ENCODE measurements around the gene SELENOP. TPM values are rescaled to one million over a fixed set of nuclear protein-coding genes. Genes with fewer than 3 reads are reported as not detected.
"Not testable (repeated sequence)": the region's sequence is repeated elsewhere in the genome, so short reads cannot be mapped to it uniquely, and the experiment has no call there.

Gene SELENOP, protein sequence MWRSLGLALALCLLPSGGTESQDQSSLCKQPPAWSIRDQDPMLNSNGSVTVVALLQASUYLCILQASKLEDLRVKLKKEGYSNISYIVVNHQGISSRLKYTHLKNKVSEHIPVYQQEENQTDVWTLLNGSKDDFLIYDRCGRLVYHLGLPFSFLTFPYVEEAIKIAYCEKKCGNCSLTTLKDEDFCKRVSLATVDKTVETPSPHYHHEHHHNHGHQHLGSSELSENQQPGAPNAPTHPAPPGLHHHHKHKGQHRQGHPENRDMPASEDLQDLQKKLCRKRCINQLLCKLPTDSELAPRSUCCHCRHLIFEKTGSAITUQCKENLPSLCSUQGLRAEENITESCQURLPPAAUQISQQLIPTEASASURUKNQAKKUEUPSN
- polyA plus RNA-seq (2013, experiment 1 of 2): 18.5 TPM
- polyA plus RNA-seq (2013, experiment 2 of 2): 22.0 TPM

DNA sequence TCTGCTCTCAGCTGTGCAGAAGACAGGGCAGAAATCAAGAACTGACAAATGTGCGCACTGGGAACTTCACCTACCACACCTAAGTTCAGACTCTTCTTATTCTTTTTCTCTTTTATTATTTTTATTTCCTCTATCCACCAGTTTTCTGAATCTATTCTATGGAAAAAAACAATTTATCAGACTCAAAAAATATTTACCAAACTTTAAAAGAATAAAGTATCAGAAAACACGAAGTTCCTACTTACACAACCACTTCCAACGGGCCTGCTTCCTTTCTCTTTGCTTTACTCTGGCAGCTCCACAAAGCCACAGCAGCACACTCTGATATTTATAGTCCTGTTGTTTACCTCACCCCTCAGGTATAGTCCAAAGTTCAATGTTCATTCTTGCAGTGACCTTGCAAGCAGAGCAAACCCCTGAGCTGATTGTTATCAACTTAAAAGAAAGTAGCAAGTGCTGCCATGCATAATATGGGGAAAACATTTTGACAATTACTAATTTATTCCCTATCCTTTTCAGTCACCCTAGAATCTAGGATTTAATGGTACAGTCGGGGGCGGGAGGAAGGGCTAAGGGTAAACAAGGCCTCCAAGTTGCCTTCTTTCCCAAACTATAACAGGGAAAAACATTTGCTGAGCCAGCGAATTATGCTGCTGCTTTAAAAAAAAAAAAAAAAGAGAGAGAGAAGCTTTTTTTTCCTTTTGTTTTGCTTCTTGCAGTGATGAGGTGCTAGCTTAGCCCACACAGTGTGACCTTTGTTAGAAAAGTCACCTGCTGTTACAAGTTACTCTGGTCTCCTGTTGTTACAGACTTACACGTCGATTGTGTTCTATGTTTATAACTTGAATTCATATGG is at the start of gene SELENOP:
Gene SELENOP (minus strand): TSS at position 302 of the 856 bp plus-strand sequence. CDS start 3,539 bp downstream, outside the sequence.
- Histone ChIP-seq H3K4me3 (ENCODE audit: low read length) (peak within 1 kb of the TSS; percentile 48), H3K4me1 (ENCODE audit: insufficient read depth, low read length) (peaks cover 45% of the 10 kb centered on the region), H3K9ac (ENCODE audit: low read depth, low read length) (peak within 1 kb of the TSS; percentile 75), H3K36me3 (ENCODE audit: insufficient read depth, low read length) (peaks cover 8% of the 10 kb centered on the region; the same call in 1 of the 2 replicates), H3K27ac (ENCODE audit: low read depth, low read length) (peak within 1 kb of the TSS; percentile 97), H3K27me3 (ENCODE audit: insufficient read depth, low read length) (no peaks in the 10 kb centered on the region), H3K9me3 (ENCODE audit: insufficient read depth, low read depth, low read length) (no peaks in the 10 kb centered on the region)
- 27% methylated on average over 5 of the region's 8 CpGs for WGBS

DNA sequence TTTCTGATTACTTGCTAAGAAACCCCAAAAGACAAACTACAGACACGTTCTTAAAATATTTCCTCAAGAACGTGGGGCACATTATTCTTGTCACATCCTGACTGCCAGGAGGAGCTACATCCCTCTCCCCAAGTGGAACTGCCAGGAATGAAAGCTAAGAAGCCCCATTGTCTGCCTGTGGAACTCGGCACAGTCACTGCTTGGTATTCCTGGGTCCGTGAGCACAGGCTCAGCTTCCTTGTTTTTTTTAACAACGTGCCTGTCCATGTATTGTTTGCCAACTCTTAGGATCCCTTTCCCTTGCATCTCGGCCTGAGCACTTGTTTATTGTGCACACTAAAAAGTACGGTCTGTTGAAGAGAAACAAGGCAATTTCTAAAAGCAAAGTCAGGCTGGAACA is 47.0 kb upstream of the SELENOP start:
- 77% methylated on average over 7 of the region's 7 CpGs for WGBS
- Histone ChIP-seq H3K27ac (ENCODE audit: low read depth, low read length) (no peak overlapping the region), H3K4me1 (ENCODE audit: insufficient read depth, low read length) (peaks cover 13% of the 10 kb centered on the region)

DNA sequence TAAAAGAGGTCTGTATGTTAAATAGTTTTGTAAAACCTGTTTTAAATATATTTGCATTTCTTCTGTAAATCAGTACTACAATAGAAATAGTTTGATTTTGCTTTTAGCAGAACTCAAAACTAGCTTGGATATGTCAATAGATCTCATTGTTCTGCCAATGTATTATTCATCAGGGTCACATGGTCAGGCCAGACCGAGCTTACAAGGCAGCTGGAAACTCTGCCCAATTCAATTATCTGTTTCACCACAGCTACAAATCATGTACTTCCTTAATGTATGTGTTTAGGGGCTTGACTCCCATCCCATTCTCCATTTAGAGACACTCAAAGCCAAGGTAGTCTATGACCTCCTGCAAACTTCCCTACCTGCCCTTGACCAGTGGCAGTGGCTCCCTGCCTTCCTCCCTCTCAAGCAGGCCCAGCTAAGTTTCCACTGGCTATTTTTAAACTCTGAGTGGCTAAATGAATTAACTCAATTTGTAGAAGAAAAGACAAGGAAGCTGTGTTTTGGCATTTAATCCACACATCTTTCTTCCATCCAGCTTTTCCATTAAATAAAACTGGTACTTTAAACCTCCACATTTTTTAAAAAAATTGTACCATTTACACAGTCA is 46.4 kb upstream of the SELENOP start:
- Histone ChIP-seq H3K9me3 (ENCODE audit: insufficient read depth, low read depth, low read length) (peaks cover 6% of the 10 kb centered on the region; the same call in 1 of the 2 replicates), H3K4me1 (ENCODE audit: insufficient read depth, low read length) (peaks cover 13% of the 10 kb centered on the region), H3K9ac (ENCODE audit: low read depth, low read length) (no peak overlapping the region), H3K27ac (ENCODE audit: low read depth, low read length) (no peak overlapping the region), H3K36me3 (ENCODE audit: insufficient read depth, low read length) (no peaks in the 10 kb centered on the region), H3K4me3 (ENCODE audit: low read length) (no peak overlapping the region), H3K27me3 (ENCODE audit: insufficient read depth, low read length) (no peaks in the 10 kb centered on the region)
- WGBS: 67% methylated on average over 1 of the region's 1 CpG

More for the DNA sequence above, 47.0 kb upstream of the SELENOP start:
- H3K9ac ChIP-seq (ENCODE audit: low read depth, low read length): no peak overlapping the region
- H3K4me3 ChIP-seq (ENCODE audit: low read length): no peak overlapping the region
- H3K36me3 ChIP-seq (ENCODE audit: insufficient read depth, low read length): no peaks in the 10 kb centered on the region
- no peaks in the 10 kb centered on the region for H3K27me3 ChIP-seq (ENCODE audit: insufficient read depth, low read length)
- H3K9me3 ChIP-seq (ENCODE audit: insufficient read depth, low read depth, low read length): peaks cover 8% of the 10 kb centered on the region; the same call in 1 of the 2 replicates

DNA sequence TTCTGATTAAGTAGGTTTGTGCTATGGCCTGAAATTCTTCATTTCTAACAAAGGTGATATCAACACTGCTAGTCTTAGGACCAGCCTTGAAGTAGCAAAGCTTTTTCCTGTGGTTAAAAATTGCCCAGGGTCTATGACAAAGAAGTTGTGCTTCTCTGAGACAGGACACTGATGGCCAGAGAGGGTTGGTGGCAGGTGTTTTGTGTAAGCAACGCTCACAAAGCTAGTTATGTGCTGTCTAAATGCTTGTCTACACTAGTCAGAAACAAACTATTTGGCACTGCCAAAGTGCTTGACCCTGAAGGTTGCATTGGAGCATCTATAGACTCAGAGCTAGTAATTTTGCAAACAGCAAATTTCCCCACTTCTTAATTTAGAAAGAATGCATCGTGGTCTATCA is 44.1 kb upstream of the SELENOP start:
- no peak overlapping the region for H3K27ac ChIP-seq (ENCODE audit: low read depth, low read length)
- 54% methylated on average over 2 of the region's 2 CpGs for WGBS

DNA sequence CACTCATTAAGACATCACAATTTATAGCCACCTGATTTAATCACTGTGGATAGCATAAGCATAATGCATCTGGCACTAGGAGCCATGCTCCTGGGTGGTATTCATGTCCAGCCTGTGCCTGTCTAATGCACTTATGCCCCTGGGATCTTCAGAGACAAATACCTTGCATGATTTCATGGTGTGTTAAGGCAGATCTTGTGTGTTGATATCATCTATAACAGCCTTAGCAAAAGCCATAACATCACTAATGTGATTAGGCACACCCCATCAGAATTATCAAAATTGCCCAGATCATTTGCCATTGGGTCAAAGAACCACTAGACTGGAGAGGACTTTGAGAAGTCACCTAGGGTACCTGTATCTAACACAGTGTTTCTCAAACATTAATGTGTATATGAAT is 43.7 kb upstream of the SELENOP start:
- H3K9me3 ChIP-seq (ENCODE audit: insufficient read depth, low read depth, low read length): no peaks in the 10 kb centered on the region
- no peaks in the 10 kb centered on the region for H3K36me3 ChIP-seq (ENCODE audit: insufficient read depth, low read length)
- no peak overlapping the region for H3K4me3 ChIP-seq (ENCODE audit: low read length)
- H3K4me1 ChIP-seq (ENCODE audit: insufficient read depth, low read length): peaks cover 13% of the 10 kb centered on the region
- H3K27ac ChIP-seq (ENCODE audit: low read depth, low read length): no peak overlapping the region
- H3K9ac ChIP-seq (ENCODE audit: low read depth, low read length): no peak overlapping the region
- H3K27me3 ChIP-seq (ENCODE audit: insufficient read depth, low read length): no peaks in the 10 kb centered on the region

More for the DNA sequence above, 44.1 kb upstream of the SELENOP start:
- Histone ChIP-seq H3K4me1 (ENCODE audit: insufficient read depth, low read length) (peaks cover 13% of the 10 kb centered on the region), H3K27me3 (ENCODE audit: insufficient read depth, low read length) (no peaks in the 10 kb centered on the region), H3K36me3 (ENCODE audit: insufficient read depth, low read length) (no peaks in the 10 kb centered on the region), H3K9ac (ENCODE audit: low read depth, low read length) (no peak overlapping the region), H3K4me3 (ENCODE audit: low read length) (no peak overlapping the region), H3K9me3 (ENCODE audit: insufficient read depth, low read depth, low read length) (no peaks in the 10 kb centered on the region)

DNA sequence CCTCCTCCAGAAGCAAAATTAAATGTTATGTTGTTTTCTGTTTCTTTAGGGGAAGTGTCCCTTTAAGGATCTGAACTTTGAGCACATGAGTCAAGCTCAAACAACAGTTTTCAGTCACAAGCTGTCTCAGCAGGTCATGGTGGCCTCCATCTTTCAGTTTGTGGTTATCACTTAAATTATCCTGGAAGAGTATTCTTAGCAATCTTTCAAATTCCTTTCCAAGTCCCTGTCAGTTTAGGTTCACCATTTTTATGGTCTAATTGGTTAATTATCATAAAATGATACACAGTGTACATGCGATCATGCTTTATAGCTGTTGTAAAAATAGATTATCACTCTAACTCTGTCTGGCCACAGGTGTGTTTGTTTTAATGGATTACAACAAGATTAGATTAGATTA is 43.1 kb upstream of the SELENOP start:
- Histone ChIP-seq H3K9ac (ENCODE audit: low read depth, low read length) (no peak overlapping the region), H3K4me3 (ENCODE audit: low read length) (no peak overlapping the region), H3K36me3 (ENCODE audit: insufficient read depth, low read length) (no peaks in the 10 kb centered on the region), H3K27me3 (ENCODE audit: insufficient read depth, low read length) (no peaks in the 10 kb centered on the region), H3K4me1 (ENCODE audit: insufficient read depth, low read length) (peaks cover 13% of the 10 kb centered on the region), H3K27ac (ENCODE audit: low read depth, low read length) (no peak overlapping the region), H3K9me3 (ENCODE audit: insufficient read depth, low read depth, low read length) (no peaks in the 10 kb centered on the region)
- no CpG with 5 or more reads among the region's 1 CpG for WGBS

DNA sequence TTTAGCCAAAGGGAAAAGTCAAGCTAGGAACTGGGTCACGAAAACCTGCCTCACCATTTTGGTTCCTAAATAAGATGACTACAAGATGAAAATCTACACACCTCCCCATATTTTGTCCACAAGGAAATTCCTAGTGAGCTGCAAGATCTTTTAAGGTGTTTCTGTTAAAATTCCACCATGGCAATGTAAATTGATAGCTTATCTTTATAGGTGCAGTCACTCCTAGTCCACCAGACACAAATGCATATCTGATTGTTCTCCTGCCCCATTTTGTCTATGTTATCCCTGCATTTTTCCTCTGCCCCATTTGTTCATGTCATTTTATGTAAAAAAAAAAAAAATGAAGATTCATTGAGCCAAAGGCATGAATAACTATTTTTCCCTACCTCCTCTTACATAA is 41.1 kb upstream of the SELENOP start:
- Histone ChIP-seq H3K9me3 (ENCODE audit: insufficient read depth, low read depth, low read length) (no peaks in the 10 kb centered on the region), H3K27me3 (ENCODE audit: insufficient read depth, low read length) (no peaks in the 10 kb centered on the region), H3K4me1 (ENCODE audit: insufficient read depth, low read length) (peaks cover 2% of the 10 kb centered on the region; the same call in 1 of the 2 replicates), H3K27ac (ENCODE audit: low read depth, low read length) (no peak overlapping the region), H3K4me3 (ENCODE audit: low read length) (no peak overlapping the region), H3K36me3 (ENCODE audit: insufficient read depth, low read length) (no peaks in the 10 kb centered on the region), H3K9ac (ENCODE audit: low read depth, low read length) (no peak overlapping the region)
- WGBS: 78% methylated on average over 1 of the region's 1 CpG

DNA sequence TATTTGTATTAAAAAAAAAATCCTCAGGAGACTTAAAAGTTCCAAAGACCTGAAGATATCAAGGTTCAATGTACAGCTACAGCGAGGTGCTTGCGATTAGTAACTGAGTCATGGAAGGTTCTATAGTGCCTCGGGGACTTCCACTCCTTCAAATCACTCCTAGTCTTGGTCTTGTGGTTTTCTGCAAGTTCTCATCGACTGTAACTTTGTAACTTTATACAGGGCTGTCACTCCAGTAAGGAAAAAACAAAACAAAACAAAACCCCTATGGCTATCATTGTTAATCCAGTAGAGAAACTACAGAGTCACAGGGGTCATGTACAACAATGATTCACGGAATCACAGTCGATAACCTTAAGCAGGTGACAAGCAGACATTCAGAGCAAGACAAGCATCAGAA is 39.8 kb upstream of the SELENOP start:
- Histone ChIP-seq H3K27me3 (ENCODE audit: insufficient read depth, low read length) (no peaks in the 10 kb centered on the region), H3K36me3 (ENCODE audit: insufficient read depth, low read length) (no peaks in the 10 kb centered on the region), H3K27ac (ENCODE audit: low read depth, low read length) (no peak overlapping the region), H3K4me1 (ENCODE audit: insufficient read depth, low read length) (no peaks in the 10 kb centered on the region), H3K9ac (ENCODE audit: low read depth, low read length) (no peak overlapping the region), H3K9me3 (ENCODE audit: insufficient read depth, low read depth, low read length) (no peaks in the 10 kb centered on the region), H3K4me3 (ENCODE audit: low read length) (no peak overlapping the region)
- 97% methylated on average over 6 of the region's 6 CpGs for WGBS

DNA sequence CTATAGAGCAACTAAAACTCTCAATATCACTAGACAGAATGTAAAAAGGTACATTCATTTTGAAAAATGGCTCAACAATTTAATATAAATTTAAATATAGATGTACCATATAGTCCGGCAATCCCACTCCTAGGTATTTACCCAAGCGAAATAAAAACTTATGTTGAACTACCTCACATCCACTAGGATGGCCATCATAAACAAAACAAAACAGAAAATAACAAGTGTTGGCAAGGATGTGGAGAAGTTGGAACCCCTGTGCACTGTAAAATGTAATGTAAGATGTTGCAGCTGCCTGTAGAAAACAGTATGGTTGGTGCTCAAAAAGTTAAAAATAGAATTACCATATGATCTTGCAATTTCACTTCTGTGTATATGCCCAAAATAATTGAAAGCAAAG is 36.9 kb upstream of the SELENOP start:
- Histone ChIP-seq H3K27me3 (ENCODE audit: insufficient read depth, low read length) (no peaks in the 10 kb centered on the region), H3K36me3 (ENCODE audit: insufficient read depth, low read length) (no peaks in the 10 kb centered on the region), H3K27ac (ENCODE audit: low read depth, low read length) (no peak overlapping the region), H3K9me3 (ENCODE audit: insufficient read depth, low read depth, low read length) (no peaks in the 10 kb centered on the region), H3K4me3 (ENCODE audit: low read length) (no peak overlapping the region), H3K4me1 (ENCODE audit: insufficient read depth, low read length) (no peaks in the 10 kb centered on the region), H3K9ac (ENCODE audit: low read depth, low read length) (no peak overlapping the region)
- no CpG with 5 or more reads among the region's 2 CpGs for WGBS

DNA sequence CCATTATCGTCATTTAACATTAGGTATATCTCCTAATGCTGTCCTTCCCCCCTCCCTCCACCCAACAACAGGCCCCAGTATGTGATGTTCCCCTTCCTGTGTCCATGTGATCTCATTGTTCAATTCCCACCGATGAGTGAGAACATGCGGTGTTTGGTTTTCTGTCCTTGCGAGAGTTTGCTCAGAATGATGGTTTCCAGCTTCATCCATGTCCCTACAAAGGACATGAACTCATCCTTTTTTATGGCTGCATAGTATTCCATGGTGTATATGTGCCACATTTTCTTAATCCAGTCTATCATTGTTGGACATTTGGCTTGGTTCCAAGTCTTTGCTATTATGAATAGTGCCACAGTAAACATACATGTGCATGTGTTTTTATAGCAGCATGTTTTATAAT is 32.7 kb upstream of the SELENOP start:
- H3K36me3 ChIP-seq (ENCODE audit: insufficient read depth, low read length); H3K4me3 ChIP-seq (ENCODE audit: low read length); H3K27ac ChIP-seq (ENCODE audit: low read depth, low read length); H3K4me1 ChIP-seq (ENCODE audit: insufficient read depth, low read length); H3K9me3 ChIP-seq (ENCODE audit: insufficient read depth, low read depth, low read length); H3K9ac ChIP-seq (ENCODE audit: low read depth, low read length); H3K27me3 ChIP-seq (ENCODE audit: insufficient read depth, low read length): not testable (repeated sequence)
- 97% methylated on average over 3 of the region's 4 CpGs for WGBS
